22Rv1 (cell line): ENCODE measurements around the gene TERB1.

Experiments
- H3K27ac ChIP-seq: fragments of 450-650 bp; 2 replicates; pipeline ENCODE4 v1.5.1; 2017
- ZFX ChIP-seq: fragments of 450-650 bp; IDR thresholded peaks from 2 replicates; pipeline ENCODE4 v1.6.1; 2017; ENCODE audit warnings: antibody characterized with exemption, borderline replicate concordance
- TF ChIP-seq, protein P1 (sequence below): fragments of 450-650 bp; IDR thresholded peaks from 2 replicates; pipeline ENCODE4 v1.5.1; 2017; ENCODE audit warnings: mild to moderate bottlenecking

The TERB1 gene

GRCh38 chr16:66846831-66847230 lies 45.4 kb upstream of the TERB1 start:
- no peak for TF ChIP-seq ZFX
- TF ChIP-seq, protein P1, sequence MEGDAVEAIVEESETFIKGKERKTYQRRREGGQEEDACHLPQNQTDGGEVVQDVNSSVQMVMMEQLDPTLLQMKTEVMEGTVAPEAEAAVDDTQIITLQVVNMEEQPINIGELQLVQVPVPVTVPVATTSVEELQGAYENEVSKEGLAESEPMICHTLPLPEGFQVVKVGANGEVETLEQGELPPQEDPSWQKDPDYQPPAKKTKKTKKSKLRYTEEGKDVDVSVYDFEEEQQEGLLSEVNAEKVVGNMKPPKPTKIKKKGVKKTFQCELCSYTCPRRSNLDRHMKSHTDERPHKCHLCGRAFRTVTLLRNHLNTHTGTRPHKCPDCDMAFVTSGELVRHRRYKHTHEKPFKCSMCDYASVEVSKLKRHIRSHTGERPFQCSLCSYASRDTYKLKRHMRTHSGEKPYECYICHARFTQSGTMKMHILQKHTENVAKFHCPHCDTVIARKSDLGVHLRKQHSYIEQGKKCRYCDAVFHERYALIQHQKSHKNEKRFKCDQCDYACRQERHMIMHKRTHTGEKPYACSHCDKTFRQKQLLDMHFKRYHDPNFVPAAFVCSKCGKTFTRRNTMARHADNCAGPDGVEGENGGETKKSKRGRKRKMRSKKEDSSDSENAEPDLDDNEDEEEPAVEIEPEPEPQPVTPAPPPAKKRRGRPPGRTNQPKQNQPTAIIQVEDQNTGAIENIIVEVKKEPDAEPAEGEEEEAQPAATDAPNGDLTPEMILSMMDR = no peak
- no peak overlapping the region for H3K27ac ChIP-seq

DNA sequence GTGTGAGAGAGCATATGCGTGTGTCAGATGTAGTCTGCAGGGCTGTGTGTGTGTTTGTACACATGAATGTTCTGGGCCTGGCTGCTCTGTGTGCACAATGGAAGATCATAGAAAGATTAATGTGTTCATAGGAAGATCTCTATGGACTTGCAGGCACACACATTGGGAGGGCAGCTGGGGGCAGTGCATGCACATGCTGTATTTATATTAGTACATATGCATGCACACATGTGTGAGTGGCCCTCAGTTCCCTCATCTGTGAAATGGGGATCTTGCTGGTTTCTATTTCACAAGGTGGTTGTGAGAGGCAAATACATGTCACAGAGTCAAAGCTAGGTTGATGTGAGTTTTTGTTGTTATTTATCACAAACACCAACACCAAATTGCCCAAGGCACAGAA lies 44.9 kb upstream of the TERB1 start:
- no peak overlapping the region for H3K27ac ChIP-seq
- no peak for TF ChIP-seq ZFX
- TF ChIP-seq, protein P1 = no peak

DNA sequence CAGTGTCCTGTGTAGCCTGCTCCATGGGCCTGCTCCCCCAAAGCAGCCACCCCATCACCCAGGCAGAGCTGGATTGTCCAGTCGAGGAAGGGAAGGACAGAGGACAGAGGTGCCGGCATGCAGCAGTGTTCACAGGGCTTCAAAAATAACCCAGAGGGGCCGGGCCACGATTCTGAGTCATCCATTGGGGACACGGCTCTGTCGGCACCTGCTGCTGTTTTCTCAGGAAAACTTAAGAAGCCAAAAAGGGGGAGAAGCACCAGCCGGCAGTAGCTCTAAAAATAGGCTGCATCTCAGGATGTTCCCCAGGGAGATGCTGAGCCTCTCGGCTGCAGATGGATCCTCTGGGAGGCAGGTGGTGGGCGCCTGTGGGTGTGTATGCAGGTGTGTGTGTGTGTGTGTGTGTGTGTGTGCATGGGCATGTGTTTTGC lies 44.4 kb upstream of the TERB1 start:
- TF ChIP-seq, protein P1 = no peak
- no peak for TF ChIP-seq ZFX
- H3K27ac ChIP-seq = no peak overlapping the region

DNA sequence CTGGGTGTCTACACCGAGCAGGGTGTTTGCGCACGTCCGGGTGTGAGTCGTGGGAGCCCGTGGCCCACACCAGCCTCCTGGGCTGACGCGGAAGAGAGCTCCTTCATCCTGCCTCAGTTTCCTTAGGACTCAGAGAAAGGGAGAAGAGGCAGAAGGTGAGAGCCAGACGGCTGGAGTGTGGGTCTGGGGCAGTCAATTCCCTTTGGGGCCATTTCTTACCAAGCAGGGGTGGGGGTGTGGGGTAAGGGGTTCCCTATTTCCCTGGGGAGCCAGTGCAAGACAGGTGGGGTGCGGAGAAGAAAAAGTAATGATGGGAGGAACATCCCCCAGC lies 43.7 kb upstream of the TERB1 start:
- no peak overlapping the region for H3K27ac ChIP-seq

DNA sequence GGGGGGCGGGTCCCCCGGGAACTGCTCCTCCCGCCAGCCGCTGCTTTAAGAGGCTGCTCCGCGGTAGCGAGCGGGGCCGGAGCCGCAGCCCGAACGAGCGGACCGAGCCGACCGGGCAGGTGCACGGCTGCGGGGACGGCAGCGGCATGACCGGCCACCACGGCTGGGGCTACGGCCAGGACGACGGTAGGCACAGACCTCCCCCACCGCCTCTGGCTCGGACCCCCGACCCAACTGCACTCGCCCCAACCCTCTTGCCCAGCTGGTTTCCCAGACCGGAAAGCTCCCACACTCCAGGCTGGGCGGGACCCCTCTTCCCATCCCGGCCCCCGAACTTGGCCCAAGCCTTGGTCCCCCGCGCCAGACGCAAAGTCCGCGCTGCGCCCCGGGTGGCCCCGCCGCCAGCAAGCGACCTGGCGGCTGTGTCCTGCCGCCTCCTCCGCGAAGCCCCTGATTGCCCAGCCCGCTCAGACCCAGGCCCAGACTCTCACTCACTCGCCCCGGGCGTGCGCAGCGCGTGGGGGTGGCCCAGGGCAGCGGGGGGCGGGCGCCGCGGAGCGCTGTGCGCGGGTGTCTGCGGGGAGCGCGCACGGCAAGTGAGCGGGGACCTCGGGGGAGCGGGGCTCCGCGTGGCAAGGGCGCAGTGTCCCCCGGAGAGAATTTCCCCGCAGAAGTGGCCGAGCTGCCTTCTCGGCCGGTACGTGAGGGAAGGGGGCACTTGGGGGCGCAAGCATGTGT lies 43.1 kb upstream of the TERB1 start, which contains the start of gene CA7:
Gene CA7 (plus strand): TSS at position 73 of the 738 bp plus-strand sequence. CDS start 74 bp downstream, at position 147.
- no peak for TF ChIP-seq ZFX
- TF ChIP-seq, protein P1 = no peak
- H3K27ac ChIP-seq = no peak within 1 kb of the TSS

More for the DNA sequence above, 43.7 kb upstream of the TERB1 start:
- no peak for TF ChIP-seq ZFX
- TF ChIP-seq, protein P1 = no peak

GRCh38 chr16:66844009-66844341 lies 42.6 kb upstream of the TERB1 start:
- no peak for TF ChIP-seq ZFX
- TF ChIP-seq, protein P1 = no peak
- H3K27ac ChIP-seq = no peak overlapping the region

- TF ChIP-seq, protein P1 = no peak
- no peak for TF ChIP-seq ZFX
- H3K27ac ChIP-seq = no peak overlapping the region
These were observed 41.8 kb upstream of the TERB1 start for GRCh38 chr16:66843191-66843590.
